ENCODE data around the gene MUC20.
"Not testable (repeated sequence)": the region's sequence is repeated elsewhere in the genome, so short reads cannot be mapped to it uniquely, and the experiment has no call there.

The MUC20 gene

DNA sequence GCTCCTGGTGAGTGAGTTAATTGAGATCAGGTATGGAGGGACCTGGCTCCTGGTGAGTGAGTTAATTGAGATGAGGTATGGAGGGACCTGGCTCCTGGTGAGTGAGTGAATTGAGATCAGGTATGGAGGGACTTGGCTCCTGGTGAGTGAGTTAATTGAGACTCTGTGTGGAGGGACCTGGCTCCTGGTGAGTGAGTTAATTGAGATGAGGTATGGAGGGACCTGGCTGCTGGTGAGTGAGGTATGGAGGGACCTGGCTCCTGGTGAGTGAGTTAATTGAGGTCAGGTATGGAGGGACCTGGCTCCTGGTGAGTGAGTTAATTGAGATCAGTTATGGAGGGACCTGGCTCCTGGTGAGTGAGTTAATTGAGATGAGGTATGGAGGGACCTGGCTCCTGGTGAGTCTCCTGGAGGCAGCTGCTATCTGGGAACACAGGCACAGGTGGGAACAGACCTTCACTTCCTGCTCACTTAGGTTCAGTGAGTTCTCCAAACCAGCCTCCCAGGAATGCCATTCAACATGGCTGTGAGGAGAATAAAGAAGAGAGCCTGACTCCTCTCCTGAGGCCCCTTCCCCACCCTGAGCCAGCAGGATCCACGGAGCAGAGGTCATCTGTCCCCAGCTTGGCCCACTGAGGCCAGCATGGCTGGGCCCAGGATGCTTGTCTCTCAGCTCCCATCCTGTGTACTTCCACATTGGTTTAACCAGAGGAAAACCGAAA lies 9.5 kb upstream of the MUC20 start:
- DNase-seq (ENCODE audit: low spot score), result not testable (repeated sequence)

DNA sequence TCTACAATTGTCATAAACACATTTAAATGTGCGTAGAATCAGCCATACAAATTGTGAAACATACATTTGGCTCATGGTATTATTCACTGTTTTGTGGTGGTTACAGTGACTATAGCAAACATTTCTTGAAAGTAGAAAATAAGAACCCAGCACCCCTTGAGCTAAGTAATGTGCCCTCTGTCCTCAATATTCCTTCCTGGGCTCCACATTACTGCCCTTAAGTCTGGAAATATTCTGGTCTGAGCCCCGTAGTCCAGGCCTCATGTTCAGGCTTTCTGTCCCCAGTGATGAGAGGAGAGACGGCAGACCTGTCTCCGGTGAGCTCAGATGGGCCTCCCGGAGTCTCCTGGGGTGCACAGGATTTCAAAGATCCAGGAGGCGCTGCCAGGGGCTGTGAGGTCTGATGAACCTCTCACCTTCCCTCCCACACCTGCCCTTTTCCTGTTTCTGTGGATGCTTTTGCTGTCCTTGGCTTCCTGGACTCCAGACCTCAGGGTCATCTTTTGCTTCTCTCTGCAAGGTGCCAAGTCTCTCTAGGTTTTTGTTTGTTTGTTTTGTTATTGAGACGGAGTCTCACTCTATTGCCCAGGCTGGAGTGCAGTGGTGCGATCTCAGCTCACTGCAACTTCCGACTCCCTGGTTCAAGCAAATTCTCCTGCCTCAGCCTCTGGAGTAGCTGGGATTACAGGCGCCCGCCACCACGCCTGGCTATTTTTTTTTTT lies 8.8 kb upstream of the MUC20 start:
- no peak for DNase-seq (ENCODE audit: low spot score)

DNA sequence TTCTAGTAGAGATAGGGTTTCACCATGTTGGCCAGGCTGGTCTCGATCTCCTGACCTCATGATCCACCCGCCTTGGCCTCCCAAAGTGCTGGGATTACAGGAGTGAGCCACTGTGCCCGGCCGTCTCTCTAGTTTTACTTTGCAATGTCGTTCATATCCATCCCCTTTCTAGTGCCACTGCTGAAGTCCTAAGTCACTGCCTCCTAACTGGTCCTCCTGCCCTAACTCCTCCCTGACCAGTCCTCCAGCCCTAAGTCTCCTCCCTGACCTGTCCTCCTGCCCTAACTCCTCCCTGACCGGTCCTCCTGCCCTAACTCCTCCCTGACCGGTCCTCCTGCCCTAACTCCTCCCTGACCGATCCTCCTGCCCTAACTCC lies 8.3 kb upstream of the MUC20 start:
- DNase-seq (ENCODE audit: low spot score), result not testable (repeated sequence)

DNA sequence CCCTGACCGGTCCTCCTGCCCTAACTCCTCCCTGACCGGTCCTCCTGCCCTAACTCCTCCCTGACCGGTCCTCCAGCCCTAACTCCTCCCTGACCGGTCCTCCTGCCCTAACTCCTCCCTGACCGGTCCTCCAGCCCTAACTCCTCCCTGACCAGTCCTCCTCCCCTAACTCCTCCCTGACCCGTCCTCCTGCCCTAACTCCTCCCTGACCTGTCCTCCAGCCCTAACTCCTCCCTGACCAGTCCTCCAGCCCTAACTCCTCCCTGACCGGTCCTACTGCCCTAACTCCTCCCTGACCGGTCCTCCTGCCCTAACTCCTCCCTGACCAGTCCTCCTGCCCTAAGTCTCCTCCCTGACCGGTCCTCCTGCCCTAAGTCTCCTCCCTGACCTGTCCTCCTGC lies 7.6 kb upstream of the MUC20 start:
- not testable (repeated sequence) for DNase-seq (ENCODE audit: low spot score)

GRCh38 chr3:195714380-195715011 lies 6.3 kb upstream of the MUC20 start:
- no peak for DNase-seq (ENCODE audit: low spot score)

- DNase-seq (ENCODE audit: low spot score), result no peak
Measured at GRCh38 chr3:195715134-195715533, 5.6 kb upstream of the MUC20 start.

- DNase-seq (ENCODE audit: low spot score), result no peak
Measured at GRCh38 chr3:195715583-195716266, 5.1 kb upstream of the MUC20 start.

GRCh38 chr3:195717416-195717815 lies 3.4 kb upstream of the MUC20 start:
- DNase-seq (ENCODE audit: low spot score), result no peak

DNA sequence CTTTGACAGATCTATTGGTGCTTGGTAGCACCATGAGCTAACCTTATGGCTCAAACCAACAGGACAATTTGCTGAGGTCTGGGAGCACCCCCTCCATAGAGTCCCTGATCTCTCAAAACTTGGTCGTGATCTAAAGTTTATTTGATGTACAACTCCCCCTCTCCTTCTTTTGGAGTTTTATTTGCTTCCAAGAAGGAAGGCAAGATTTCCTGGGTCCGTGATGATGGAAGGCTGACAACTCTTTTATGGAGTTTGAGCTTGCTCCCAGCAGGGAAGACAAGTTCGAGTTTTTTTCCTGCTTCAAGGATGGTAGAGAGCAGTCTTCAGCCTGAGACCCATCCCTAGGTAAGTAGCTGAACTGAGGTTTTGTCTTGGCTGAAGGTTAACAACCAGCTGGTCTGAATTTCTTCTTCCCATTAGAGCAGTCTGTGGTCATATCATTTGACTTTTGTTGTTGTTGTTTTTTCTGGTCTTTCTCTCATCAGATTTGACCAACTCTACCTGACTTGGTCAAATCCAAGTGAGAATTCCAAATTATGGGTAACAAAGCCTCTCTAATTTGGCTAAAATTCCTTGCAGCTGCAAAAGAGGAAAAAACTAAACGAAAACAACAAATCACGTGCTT lies 2.8 kb upstream of the MUC20 start:
- no peak for DNase-seq (ENCODE audit: low spot score)

- DNase-seq (ENCODE audit: low spot score), result no peak
Measured at GRCh38 chr3:195718477-195718984, 2.2 kb upstream of the MUC20 start.

DNA sequence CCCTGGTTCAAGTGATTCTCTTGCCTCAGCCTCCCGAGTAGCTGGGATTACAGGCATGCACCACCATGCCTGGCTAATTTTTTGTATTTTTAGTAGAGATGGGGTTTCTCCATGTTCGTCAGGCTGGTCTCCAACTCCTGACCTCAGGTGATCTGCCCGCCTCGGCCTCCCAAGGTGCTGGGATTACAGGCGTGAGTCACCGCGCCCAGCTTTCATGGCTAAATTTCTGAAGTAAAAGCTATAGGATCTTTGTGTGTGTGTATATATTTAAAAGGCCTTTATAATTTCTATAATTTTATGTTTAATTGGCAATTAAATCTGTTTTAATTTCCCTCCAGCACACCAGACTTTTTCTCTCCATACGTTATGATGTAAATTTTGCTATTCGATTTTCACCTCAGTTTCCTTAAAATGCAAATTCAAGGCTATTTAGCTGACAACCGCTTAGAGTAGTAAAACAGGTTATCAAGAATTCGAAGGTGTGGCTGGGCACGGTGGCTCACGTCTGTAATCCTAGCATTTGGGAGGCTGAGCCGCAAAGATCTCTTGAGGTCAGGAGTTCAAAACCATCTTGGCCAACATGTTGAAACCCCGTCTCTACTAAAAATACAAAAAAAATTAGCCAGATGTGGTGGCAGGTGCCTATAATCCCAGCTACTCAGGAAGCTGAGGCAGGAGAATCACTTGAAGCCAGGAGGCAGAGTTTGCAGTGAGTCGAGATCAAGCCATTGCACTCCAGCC lies 1.1 kb upstream of the MUC20 start:
- not testable (repeated sequence) for DNase-seq (ENCODE audit: low spot score)

GRCh38 chr3:195722139-195722995 lies 1.6 kb downstream of the MUC20 start:
- not testable (repeated sequence) for DNase-seq (ENCODE audit: low spot score)

GRCh38 chr3:195722996-195723345 lies 2.2 kb downstream of the MUC20 start:
- DNase-seq (ENCODE audit: low spot score), result not testable (repeated sequence)

DNA sequence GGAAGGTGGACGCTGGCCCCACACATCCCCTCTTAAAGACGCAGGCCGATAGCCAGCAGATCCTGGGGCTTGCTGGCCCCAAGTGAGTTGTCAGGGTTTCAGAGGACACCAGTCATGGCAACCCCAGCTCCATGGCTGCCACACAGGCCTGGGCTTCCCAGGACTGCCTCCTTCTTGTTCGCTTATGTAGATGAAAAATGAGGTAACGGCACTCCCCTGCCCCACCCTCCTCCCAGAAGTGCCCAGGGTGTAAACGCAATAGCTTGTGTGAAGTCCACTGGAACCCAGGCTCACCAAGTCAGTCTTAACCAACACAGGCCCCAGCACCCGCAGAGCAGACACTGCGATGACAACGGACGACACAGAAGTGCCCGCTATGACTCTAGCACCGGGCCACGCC lies 3.6 kb downstream of the MUC20 start:
- DNase-seq (ENCODE audit: low spot score), result not testable (repeated sequence)

DNA sequence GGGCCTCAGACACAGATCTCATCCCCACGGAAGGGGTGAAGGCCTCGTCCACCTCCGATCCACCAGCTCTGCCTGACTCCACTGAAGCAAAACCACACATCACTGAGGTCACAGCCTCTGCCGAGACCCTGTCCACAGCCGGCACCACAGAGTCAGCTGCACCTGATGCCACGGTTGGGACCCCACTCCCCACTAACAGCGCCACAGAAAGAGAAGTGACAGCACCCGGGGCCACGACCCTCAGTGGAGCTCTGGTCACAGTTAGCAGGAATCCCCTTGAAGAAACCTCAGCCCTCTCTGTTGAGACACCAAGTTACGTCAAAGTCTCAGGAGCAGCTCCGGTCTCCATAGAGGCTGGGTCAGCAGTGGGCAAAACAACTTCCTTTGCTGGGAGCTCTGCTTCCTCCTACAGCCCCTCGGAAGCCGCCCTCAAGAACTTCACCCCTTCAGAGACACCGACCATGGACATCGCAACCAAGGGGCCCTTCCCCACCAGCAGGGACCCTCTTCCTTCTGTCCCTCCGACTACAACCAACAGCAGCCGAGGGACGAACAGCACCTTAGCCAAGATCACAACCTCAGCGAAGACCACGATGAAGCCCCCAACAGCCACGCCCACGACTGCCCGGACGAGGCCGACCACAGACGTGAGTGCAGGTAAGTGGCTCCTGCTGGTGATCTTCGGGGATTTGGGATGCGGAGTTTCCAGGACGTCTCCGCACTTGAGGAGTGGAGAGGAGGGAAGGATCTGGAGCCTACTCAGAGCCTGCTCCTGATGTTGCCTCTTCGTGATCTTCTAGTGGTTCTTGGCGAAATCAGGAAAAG lies 5.3 kb downstream of the MUC20 start:
- not testable (repeated sequence) for DNase-seq (ENCODE audit: low spot score)

DNA sequence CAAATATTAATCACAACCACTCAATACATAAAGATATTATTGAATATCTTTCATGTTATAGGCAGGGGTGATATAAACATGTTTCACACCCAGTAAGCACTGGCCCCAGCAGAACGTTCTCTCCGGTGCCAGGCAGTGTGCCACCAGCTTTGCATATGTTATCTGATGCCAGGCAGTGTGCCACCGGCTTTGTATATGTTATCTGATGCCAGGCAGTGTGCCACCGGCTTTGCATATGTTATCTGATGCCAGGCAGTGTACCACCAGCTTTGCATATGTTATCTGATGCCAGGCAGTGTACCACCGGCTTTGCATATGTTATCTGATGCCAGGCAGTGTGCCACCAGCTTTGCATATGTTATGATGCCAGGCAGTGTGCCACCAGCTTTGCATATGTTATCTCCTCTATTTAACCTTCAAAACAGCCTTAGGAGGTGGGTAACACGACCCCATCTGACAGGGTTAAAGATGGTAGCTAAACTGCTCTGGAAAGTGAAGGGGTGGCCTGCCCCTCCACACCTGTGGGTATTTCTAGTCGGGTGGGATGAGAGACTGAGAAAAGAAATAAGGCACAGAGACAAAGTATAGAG lies 6.9 kb downstream of the MUC20 start:
- peak; percentile 34 for DNase-seq (ENCODE audit: low spot score)

GRCh38 chr3:195728789-195729188 lies 8.0 kb downstream of the MUC20 start:
- DNase-seq (ENCODE audit: low spot score), result not testable (repeated sequence)

DNA sequence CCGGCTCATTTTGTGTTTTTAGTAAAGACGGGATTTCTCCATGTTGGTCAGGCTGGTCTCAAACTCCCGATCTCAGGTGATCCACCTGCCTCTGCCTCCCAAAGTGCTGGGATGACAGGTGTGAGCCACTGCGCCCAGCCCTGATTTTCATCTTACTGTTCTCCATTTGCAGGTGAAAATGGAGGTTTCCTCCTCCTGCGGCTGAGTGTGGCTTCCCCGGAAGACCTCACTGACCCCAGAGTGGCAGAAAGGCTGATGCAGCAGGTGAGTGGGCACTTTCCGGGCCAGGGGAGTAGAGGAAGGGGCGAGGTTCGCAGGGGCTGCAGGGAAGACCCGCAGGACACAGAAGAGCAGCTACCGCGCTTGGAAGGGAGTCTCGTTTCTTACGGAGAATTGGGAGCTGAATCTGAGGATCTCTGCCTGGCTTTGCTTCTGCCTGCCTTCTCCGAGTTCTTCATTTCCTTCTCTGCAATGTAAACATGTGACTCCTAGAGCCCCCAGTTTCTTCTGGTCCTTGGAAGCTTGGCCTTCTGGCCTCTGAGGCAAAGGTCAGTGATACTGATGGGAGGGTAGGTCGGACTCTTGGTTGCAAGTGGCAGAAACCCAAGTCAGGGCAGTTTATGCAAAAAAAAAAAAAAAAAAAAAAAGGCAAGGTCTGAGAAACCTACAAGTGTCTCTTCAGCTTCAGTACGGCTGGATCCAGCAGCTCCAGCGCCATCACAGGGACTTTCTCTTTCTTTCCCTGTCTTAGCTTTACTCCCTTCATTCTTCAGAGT lies 8.9 kb downstream of the MUC20 start:
- DNase-seq (ENCODE audit: low spot score), result no peak
